HG03095 (cell line): Measurements from ENCODE around the gene CPB2.

Experiments used
- ATAC-seq: cut with Tn5 transposase; IDR thresholded peaks from one replicate; pipeline ENCODE4 v1.9.1; 2021; ENCODE audit warnings: moderate library complexity; ENCODE audit not compliant: unreplicated experiment

The CPB2 gene

DNA sequence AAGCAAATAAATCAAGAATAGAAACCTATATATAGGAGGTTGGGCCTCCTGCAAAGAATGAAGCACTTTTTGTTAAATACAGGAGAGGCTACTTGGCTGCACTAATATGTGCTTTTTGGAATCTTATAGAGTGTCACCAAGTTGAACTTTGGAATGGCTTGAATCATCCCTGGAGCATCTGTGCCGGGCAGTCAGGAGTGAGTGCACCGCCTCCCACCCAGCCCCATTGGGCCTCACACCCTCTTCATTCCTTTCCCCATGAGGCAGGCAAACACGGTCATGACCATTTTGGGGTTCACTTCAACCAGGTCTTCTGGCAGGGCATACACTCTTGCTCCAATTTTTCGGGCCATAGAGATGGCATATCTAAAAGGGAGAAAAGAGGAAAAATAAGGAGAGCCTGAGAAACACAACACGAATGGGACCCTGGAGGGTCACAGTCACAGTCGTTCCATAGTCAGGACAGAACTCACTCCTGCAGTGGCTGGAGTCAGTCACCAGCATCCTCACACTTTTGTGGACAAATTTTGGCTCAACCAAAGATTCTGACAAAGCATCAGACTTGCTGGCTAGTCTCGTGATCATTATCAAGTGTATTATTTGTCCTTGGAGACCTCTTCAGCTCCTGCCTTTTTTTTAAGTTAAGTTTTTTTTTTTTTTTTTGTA is 22.7 kb upstream of the CPB2 start:
- ATAC-seq = no peak

DNA sequence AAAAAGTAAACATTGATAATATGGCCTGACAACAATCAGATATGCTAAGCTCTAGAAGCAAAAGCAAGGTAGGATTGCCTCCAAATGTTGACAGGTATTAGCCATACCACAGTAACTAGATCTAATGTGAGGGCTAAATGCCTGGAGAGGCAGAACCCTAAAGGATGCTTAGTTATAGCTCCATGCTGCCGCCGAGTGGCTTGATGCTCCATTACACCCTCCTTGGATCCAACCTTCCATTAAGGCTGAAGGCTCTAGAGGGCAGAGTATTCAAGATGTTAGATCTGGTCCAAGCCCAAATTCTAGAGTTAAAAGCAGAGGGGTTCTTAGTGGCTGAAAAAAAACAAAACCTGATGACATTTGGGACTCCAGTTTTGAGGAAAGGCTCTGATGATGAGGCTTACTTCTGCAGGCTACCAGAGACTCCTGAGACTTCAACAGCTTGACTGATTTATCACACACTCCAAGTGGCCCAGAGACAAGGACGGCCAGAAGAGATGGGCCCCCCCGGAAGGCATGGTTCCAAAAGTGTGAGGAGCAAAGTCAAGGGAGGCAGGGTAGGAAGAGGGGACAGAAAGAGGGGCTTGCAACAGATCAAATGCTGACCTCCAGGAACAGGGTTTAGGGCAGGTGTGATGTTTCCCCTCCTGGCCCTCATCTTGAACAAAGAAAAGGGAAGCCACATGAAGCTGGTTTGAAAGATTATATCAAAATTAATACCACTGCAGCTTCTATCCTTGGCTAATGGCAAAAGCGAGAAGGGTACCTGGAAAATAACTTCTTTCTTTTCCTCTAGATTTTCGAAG is 21.9 kb upstream of the CPB2 start:
- ATAC-seq = peak; percentile 75

DNA sequence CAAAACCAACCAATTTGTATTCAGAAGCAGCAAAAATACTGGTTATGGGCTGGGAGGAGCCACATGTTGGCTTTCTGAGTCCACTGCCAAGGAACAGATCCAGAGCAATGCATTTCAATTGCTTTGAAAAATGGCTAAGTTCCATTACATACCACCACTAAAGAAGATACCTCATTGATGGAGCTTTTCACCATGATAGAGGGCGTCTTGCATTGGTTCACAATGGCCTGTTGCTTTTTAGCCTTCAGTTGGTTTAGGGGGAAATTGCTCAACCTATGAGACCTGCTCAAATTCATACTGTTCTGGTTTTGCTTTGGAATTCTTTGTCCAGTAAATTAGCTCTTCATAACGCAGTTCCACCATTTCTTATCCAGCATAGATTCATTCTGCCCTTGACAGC is 21.2 kb upstream of the CPB2 start:
- no peak for ATAC-seq

DNA sequence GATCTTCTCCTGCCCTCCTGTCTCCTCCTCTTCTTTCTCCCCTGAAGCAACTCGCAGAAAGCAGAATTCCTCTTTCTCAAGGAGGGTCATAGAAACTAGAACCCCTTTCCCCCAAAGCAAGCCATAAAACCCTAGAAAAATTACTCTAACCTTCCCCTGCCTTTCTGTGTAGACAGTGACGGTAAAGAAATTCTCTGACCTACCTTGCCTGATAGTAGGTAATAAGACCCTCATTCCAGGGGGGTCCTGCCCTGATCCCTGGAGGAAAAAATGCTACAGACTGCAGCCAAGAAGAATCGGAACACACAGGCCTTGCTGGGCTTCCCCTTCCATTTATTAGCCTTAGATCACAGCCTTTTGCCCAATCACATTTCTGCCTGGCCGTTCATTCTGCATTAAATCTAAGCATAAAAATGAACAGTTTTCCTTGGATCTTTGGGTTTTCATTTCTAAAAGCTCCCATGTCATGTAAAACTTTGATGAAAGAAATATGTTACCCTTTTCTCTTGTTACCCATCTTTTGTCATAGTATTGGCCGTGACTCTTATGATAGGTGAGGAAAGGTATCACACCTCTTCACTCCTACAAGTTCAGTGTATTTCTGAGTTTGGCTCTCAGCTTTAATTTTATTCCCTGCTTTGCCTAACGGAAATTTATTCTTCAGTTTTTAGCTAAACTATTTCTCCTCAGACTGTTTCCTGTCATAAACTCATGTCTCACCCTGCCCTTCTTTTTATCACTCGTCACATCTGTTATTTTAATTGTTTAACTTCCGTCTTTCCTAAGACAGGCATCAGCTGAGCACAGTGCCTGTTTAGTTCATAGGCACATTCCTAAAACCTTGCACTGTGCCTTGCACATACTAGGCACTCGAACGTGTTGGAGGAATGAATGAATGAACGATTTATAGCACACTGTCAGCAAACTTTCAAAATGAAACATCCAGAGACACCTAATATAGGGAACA is 20.4 kb upstream of the CPB2 start:
- ATAC-seq = no peak

DNA sequence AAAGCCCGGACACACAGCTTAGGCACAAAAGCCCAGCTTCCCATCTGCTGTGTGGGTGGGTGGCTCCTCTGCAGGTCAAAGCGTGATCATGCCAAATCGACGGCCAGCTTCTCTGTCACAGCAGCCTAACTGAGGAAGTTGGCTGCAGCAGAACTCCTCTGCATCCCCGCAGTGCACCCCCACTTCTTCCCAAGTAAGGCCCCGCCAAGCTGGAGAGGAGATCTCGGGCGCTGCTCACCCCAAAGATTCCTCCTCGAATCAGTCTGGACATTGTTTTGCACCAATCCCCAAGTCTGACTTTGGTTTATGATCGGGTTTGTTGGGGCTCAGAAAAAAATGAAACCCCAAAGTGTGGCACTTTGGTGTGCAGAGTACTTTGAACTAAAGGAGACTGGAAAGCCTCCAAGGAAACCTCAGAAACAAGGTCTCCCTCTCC is 19.7 kb upstream of the CPB2 start:
- no peak for ATAC-seq

DNA sequence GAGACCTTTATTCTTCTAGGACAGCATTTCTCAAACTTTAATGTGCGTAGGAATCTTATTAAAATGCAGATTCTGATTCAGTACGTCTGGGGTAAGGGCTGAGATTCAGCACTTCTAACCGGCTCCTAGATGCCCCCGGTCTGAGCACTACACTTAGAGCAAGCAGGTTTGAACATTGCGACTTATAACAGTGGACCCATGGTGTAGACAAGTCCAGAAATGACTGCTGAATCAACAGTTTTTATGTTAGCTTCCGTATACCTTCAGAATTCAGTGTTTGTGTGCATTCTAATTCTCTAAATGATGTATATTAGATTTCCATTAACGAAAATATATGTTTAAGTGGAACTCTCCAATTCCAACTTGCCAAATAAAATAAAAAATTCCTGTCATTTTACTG is 17.5 kb upstream of the CPB2 start:
- ATAC-seq = no peak

DNA sequence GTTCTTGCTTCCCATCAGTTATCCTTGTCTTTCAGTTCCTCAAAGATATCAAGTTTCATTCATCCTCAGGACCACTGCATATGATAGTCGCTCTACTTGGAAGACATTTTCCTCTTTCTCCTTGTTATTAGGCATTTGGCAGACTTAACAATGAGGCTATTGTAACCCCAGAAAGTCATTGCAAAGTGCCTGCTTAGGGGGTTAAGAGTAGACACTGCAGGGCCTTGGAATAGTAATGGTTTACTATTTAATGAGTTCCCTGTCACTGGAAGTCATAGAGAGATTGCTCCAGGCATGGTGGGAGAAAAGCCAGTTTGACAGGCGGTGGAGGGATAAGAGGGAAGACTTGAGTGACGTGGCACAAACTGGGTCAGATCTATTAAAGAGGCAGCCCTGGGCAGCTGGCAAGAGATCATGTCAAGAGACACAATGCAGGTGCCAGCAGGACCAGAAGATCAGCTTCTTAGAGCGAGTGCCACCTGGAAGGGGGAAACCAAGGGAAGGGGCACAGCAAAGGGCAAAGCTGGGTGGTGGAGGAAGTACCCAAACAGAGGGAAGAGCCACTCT is 16.8 kb upstream of the CPB2 start:
- ATAC-seq = no peak

DNA sequence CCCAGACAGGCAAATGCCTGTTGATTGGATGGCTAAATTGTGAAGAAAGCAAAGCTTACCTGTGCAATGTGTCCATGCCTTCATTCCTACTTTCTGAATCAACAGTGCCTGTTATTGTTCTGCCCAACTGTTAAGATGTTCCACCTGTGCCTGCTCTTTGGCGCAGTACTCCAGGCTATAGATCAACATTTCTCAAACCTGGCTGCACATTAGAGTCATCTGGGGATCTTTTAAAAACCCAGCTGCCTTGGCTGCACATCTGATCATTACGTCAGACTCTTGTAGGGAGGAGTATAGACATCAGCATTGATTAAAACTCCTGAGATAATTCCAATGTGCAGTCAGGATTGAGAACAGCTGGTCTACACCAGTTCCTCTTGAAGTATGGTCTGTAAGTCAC is 16.2 kb upstream of the CPB2 start:
- no peak for ATAC-seq

DNA sequence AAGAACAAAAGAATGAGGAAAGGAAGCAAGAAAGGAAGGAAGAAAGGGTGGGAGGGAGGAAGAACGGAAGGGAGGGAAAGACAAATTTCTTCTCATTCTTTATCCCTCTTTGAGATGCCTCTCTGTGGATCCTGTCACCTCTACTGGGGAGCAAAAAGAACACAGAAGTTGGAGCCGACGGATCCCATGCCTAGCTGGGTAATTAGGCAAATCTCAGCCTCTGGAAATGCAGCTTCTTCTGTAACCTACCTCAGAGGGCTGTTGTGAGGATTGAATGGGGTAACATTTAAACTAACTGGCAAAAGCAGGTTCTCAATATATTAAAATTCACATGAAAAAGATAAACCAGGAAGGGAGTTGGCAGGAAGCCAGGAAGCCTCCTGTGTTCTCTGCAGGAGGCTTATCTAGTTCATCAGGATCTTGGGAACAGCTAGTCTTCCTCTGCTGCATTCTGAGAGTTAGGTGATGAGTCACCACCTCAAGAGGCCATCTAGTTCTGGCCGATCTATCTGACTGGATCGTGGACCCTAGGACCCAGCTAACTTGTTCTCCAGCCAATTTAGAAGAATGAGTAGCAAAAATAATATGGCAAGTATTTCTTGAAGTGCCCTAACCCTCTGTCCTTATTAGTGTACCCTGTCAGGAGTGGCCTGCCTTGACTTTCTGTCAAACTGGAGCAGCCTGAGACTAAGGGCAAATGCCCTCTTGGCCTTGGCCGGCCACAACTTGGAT is 15.2 kb upstream of the CPB2 start:
- ATAC-seq = no peak

DNA sequence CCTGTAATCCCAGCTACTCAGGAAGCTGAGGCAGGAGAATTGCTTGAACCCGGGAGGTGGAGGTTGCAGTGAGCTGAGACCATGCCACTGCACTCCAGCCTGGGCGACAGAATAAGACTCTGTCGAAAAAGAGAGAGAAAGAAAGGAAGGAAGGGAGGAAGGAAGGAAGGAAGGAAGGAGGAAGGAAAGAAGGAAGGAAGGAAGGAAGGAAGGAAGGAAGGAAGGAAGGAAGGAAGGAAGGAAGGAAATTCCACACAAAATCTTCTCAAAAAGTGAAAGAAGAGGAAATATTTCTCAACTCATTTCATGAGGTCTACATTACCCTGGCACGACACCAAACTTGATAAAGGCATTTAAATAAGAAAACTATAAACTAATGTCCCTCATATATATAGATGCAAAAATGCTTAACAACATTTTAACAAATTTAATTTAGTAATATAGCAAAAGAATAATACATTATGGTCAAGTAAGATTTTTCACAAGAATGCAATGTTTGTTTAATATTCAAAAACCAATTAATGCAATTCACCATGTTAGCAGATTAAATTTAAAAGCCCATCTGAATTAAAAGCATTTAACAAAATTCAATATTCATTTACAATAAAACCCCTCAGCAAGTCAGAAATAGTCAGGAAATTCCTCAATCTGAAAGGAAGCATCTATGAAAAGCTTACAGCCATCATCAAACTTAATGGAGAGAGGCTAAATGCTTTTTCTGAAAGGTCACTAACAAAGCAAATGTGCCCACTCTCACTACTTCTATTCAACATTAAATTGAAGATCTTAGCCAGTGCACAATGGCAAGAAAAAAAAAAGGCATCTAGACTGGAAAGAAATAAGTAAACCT is 12.0 kb upstream of the CPB2 start:
- no peak for ATAC-seq

DNA sequence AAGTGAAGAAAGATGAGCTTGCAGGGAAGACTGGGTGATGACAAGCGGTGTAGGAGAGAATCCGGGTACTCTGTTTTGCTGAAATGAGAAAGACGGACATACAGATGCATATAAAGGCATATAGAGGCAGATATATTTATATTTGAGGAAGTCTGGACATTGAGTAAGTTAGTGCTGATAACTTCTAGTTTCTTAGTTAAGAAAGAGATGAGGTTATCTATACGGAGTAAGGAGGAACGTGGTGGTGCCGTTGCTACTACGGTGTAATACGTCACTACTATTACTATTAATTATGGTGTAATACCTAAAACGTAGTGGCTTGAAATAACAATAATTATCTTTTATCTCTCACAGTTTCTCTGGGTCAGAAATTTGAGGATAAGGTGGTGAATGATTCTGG is 9.8 kb upstream of the CPB2 start:
- no peak for ATAC-seq

DNA sequence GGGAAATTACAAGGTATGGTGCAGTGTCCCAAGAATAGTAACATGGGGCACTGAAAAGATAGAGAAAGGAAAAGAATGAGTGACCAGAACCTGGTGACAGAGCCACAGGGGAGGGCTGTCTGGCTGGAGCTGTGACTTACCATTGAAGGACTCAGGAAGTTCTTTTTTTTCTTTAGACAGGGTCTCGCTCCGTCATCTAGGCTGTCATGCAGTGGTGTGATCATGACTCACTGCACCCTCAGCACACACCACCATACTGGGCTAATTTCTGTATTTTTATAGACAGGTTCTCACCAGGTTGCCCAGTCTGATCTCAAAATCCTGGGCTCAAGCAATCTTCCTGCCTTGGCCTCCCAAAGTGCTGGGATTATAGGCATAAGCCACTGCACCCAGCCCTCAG is 8.8 kb upstream of the CPB2 start:
- ATAC-seq = no peak

DNA sequence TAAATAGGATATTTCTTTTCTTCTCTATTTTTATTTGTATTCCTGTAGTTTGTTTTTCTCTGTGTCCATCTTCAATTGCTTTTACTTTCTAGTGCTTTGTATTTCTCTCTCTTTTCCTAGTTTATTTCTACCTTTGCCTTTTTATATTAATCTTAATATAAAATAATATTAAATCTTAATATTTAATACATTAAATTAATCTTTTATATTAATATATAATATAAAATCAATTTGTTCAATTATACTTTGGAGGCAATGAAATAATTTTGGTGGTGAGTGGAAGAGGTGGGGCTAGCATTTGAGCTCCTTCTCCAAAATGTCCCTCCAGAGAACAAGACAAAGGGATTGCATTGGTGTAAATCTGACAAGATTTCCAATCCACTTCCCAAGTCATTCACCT is 6.3 kb upstream of the CPB2 start:
- ATAC-seq = no peak

DNA sequence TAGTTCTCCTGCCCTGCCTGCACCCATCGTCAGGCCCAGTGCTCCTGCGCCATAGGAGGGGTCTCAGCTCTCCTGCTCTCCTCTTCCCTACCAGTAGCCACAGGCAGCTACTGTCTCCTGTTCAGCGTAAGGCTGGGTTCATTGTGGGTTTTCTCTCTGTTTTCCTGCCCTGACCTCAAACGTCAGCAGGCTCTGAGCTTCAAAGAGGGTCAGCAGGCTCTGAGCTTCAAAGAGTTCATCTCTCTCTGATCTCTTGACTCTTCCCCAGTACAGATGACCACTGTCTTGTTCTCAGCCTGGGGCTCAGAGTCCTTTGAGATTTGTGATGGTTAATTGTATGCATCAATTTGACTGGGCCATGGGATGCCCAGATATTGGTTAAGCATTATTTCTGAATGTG is 4.6 kb upstream of the CPB2 start:
- no peak for ATAC-seq

DNA sequence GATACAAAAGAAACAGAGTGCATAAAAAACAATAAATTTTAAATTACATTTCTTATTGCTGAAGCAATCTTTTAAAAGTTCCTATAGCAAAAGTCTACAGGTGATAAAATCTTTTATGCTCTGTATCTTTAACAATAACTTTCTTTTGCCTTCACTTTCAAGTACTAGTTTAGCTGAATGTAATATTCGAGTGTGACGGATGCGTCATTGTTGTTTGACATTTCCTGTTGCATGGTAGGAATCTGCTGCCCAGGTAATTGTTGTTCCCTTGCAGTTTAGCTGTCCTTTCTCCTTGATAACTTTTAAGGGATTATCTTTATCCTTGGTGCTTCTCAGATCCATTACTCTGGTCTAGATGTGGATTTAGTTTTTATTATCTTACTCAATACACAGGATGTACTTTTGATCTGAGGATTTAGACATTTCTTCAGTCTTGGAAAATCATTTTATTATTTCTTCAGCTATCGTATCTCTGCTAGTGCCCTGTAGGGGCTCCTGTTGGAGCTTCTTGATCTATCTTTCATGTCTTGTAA is 2.1 kb upstream of the CPB2 start:
- ATAC-seq = no peak

DNA sequence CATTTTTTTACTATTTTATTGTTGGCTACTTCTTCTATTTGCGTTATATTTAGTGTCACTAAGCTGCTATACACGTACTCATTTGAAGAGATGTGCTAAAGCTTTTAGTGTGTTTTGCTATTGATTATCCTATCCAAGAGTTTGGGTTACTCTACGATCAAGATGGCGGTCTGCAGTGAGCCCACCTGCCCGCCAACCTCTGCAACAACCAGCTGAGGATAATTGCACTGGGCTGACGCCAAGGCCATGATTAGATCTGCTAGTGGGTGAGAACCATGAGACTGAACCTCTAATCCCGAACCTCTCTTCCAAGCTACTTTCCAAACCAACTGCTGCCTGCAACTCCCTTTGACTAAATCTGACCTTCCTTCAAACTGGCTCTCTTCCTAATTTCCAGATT is 1.8 kb downstream of the CPB2 start:
- no peak for ATAC-seq

DNA sequence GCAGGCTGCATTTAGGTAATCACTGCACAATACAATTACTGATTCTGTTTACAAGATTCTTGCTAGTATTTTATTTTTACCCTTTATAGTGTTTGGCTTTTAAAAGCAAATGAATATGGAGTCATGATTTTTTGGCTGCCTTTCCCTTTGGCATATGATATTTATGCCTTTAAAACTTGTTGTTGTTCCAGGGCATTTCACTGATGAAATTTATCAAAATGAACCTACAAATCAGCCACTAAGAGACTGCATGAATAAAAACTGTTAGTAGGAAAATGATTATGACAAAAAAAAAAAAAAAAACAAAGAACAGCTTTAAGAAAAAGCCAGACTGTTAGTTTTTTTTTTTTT is 2.6 kb downstream of the CPB2 start:
- ATAC-seq = no peak

DNA sequence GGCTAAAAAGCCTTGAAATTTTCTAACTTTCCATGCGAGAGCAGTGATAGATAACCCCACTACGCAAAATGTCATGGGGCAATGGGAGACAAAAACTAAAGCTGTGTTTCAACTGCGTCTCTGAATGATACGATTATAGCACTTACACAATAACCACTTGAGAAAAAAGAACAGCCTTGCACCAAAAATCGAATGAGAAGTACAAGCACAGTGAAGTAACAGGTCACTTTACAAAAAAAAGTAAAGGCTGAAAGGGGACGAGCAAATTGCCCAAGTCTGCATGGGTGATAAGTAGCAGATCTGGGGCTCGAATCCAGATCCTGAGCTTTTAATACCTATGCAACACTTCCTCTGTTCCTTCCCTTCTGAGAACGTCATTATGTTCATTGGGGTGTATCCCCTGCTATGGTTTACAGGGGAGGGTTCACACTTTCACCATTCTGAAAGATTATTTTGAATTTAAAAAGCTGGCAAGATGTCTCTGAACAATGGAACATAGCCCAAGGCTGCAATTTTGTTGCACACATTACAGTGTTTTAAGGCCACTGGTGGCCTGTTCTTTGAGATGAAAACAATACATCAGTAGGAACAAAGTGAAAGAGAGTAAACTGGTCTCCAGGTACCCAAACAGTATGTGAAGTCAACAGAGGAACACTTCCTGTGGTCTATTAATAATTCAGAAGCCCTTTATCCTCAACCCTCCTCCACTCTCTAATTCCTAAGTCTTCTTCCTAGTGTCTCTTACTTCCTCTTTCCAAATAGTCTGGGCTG is 3.2 kb downstream of the CPB2 start:
- ATAC-seq = no peak

DNA sequence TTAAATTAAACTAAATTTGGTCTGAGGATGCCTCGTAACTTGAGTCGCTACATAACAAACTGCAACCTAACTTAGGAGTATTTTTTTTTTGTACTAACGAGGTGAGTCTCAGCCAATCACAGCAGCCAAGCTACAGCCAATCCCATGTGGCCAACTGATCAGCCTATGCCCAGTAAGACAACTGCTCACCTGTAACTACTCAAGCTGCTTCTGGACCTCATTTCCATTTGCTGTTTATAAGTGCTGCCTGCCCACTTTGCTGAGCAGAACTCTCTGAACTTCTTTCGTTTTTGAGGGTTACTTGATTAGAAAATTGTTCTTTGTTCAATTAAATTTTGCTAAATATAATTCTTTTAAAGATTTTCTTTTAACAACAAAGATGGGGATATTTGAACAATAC is 3.8 kb downstream of the CPB2 start:
- no peak for ATAC-seq
